ENCODE results near the gene CCDC54. TPM values are rescaled to one million over a fixed set of nuclear protein-coding genes. Genes with fewer than 3 reads are reported as not detected.

Gene CCDC54
- total RNA-seq, 1 experiment from 2014 or later: not detected

GRCh38 chr3:107356706-107357105 lies 20.5 kb upstream of the CCDC54 start:
- no peak overlapping the region for H3K4me3 ChIP-seq (ENCODE audit: low read length)
- no peaks in the 10 kb centered on the region for H3K36me3 ChIP-seq (ENCODE audit: insufficient read depth, low read length)
- H3K9me2 ChIP-seq (replicated peaks; ENCODE audit: insufficient read depth, low read length): no peaks in the 10 kb centered on the region
- no peaks in the 10 kb centered on the region for H3K27me3 ChIP-seq (ENCODE audit: low read length)
- no peaks in the 10 kb centered on the region for H4K20me1 ChIP-seq (ENCODE audit: insufficient read depth, low read depth, low read length)
- no peak overlapping the region for H3K27ac ChIP-seq (ENCODE audit: low read length)
- no peaks in the 10 kb centered on the region for H3K4me1 ChIP-seq (ENCODE audit: low read length)
- no peak for DNase-seq
- no peak overlapping the region for H2AFZ ChIP-seq (ENCODE audit: low read length)
- no peaks in the 10 kb centered on the region for H3K9me3 ChIP-seq (ENCODE audit: low read length)
- H3K79me2 ChIP-seq (ENCODE audit: low read length): no peaks in the 10 kb centered on the region
- no peak overlapping the region for H3K4me2 ChIP-seq (ENCODE audit: low read depth, low read length, poor library complexity, severe bottlenecking)
- no peak overlapping the region for H3K9ac ChIP-seq (ENCODE audit: low read length)

DNA sequence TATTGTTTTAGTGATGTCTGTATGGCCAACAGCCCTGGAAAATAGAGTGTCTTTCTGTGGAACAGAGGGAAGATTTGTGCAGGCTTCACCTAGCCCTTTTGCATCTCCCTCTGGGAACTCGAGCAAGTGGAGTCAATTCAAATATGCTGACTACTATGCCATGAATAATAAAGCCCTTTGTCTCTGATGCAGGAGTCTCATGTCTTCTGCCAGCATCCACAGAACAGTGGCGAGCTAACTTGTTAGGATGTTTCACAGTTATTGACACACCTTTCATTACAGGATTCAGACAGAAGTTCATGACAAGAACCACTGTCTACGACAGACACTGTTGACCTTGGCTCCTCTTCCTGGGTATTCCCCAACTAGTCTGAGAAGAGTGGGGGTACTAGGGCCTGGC lies 15.6 kb upstream of the CCDC54 start:
- Histone ChIP-seq H3K9ac (ENCODE audit: low read length) (no peak overlapping the region), H3K79me2 (ENCODE audit: low read length) (no peaks in the 10 kb centered on the region), H3K9me2 (replicated peaks; ENCODE audit: insufficient read depth, low read length) (no peaks in the 10 kb centered on the region), H3K27ac (ENCODE audit: low read length) (no peak overlapping the region), H3K36me3 (ENCODE audit: insufficient read depth, low read length) (no peaks in the 10 kb centered on the region), H3K27me3 (ENCODE audit: low read length) (no peaks in the 10 kb centered on the region), H2AFZ (ENCODE audit: low read length) (no peak overlapping the region), H3K4me3 (ENCODE audit: low read length) (no peak overlapping the region), H4K20me1 (ENCODE audit: insufficient read depth, low read depth, low read length) (no peaks in the 10 kb centered on the region), H3K4me2 (ENCODE audit: low read depth, low read length, poor library complexity, severe bottlenecking) (no peak overlapping the region), H3K4me1 (ENCODE audit: low read length) (no peaks in the 10 kb centered on the region), H3K9me3 (ENCODE audit: low read length) (no peaks in the 10 kb centered on the region)
- no peak for DNase-seq

GRCh38 chr3:107365051-107365450 lies 12.2 kb upstream of the CCDC54 start:
- Histone ChIP-seq H3K79me2 (ENCODE audit: low read length) (no peaks in the 10 kb centered on the region), H3K27ac (ENCODE audit: low read length) (no peak overlapping the region), H3K9me3 (ENCODE audit: low read length) (no peaks in the 10 kb centered on the region), H3K36me3 (ENCODE audit: insufficient read depth, low read length) (no peaks in the 10 kb centered on the region), H3K9me2 (replicated peaks; ENCODE audit: insufficient read depth, low read length) (no peaks in the 10 kb centered on the region), H3K4me1 (ENCODE audit: low read length) (peaks cover 9% of the 10 kb centered on the region), H2AFZ (ENCODE audit: low read length) (no peak overlapping the region), H3K4me2 (ENCODE audit: low read depth, low read length, poor library complexity, severe bottlenecking) (no peak overlapping the region), H3K27me3 (ENCODE audit: low read length) (no peaks in the 10 kb centered on the region), H3K9ac (ENCODE audit: low read length) (no peak overlapping the region), H3K4me3 (ENCODE audit: low read length) (no peak overlapping the region), H4K20me1 (ENCODE audit: insufficient read depth, low read depth, low read length) (no peaks in the 10 kb centered on the region)
- no peak for DNase-seq

DNA sequence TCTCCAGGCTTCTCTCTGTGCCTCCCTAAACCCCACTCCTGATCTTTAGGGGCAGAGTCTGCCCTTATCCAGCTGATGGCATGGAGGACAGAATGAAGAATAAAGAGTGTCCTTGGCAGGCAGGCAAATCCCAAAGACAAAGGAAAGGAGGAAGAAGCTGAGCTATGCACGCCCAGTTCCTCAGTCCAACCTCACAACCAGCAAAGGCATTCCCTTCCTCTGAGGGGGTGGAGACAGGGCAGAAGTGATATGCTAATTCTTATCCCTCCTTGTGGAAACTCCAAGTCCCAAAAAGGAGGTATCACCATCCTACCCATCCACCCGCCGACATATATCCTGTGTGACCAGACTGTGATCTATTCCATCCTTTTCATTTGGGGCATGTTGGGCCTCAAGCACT lies 10.5 kb upstream of the CCDC54 start:
- Histone ChIP-seq H3K36me3 (ENCODE audit: insufficient read depth, low read length) (no peaks in the 10 kb centered on the region), H3K4me3 (ENCODE audit: low read length) (no peak overlapping the region), H3K4me2 (ENCODE audit: low read depth, low read length, poor library complexity, severe bottlenecking) (no peak overlapping the region), H3K9ac (ENCODE audit: low read length) (no peak overlapping the region), H3K79me2 (ENCODE audit: low read length) (no peaks in the 10 kb centered on the region), H2AFZ (ENCODE audit: low read length) (no peak overlapping the region), H4K20me1 (ENCODE audit: insufficient read depth, low read depth, low read length) (no peaks in the 10 kb centered on the region), H3K27me3 (ENCODE audit: low read length) (no peaks in the 10 kb centered on the region), H3K4me1 (ENCODE audit: low read length) (peaks cover 9% of the 10 kb centered on the region), H3K9me2 (replicated peaks; ENCODE audit: insufficient read depth, low read length) (no peaks in the 10 kb centered on the region), H3K9me3 (ENCODE audit: low read length) (no peaks in the 10 kb centered on the region), H3K27ac (ENCODE audit: low read length) (no peak overlapping the region)
- no peak for DNase-seq

- H2AFZ ChIP-seq (ENCODE audit: low read length): no peak overlapping the region
- H3K4me1 ChIP-seq (ENCODE audit: low read length): peaks cover 9% of the 10 kb centered on the region
- no peak overlapping the region for H3K27ac ChIP-seq (ENCODE audit: low read length)
These were observed 9.9 kb upstream of the CCDC54 start for GRCh38 chr3:107367353-107367752.

DNA sequence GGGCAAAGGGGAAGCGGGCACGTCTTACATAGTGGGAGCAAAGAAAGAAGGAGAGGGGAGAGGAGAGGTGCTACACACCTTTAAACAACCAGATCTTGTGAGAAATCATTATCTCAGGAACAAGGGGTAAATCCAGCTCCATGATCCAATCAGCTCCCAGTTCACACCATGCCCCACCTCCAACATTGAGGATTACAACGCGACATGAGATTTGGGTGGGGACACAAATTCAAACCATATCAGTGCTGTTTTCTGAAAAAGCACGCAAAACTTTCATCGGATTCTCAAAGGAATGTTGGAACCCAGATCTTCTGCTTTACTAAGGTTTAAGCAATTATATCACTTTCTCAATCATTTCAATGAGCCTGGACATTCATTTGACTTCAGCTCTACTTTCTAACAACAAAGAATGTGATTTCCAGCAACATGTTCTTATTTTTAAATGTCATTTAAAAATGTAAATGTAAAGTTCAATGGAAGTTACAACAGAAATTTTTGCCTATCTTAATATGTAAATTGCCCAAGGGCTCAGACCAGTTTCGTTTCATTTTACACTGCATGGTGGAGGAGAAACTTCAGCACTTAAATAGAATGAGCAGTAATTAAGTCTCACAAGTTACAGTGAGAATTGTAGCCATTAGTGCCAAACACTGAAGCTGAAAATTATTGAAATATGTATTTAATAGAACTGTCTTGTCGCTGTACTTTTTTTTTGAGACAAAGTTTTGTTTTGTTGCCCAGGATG lies 8.4 kb upstream of the CCDC54 start:
- no peaks in the 10 kb centered on the region for H3K27me3 ChIP-seq (ENCODE audit: low read length)
- H3K27ac ChIP-seq (ENCODE audit: low read length): no peak overlapping the region
- no peak overlapping the region for H2AFZ ChIP-seq (ENCODE audit: low read length)
- DNase-seq: peak; percentile 51
- no peaks in the 10 kb centered on the region for H3K9me3 ChIP-seq (ENCODE audit: low read length)
- H3K4me1 ChIP-seq (ENCODE audit: low read length): peaks cover 9% of the 10 kb centered on the region
- no peak overlapping the region for H3K4me3 ChIP-seq (ENCODE audit: low read length)
- H3K9ac ChIP-seq (ENCODE audit: low read length): no peak overlapping the region
- no peaks in the 10 kb centered on the region for H3K9me2 ChIP-seq (replicated peaks; ENCODE audit: insufficient read depth, low read length)
- no peaks in the 10 kb centered on the region for H3K79me2 ChIP-seq (ENCODE audit: low read length)
- H3K4me2 ChIP-seq (ENCODE audit: low read depth, low read length, poor library complexity, severe bottlenecking): peak overlapping the region; percentile 35
- no peaks in the 10 kb centered on the region for H3K36me3 ChIP-seq (ENCODE audit: insufficient read depth, low read length)
- H4K20me1 ChIP-seq (ENCODE audit: insufficient read depth, low read depth, low read length): no peaks in the 10 kb centered on the region

More at GRCh38 chr3:107367353-107367752, 9.9 kb upstream of the CCDC54 start:
- DNase-seq: peak; percentile 43
- Histone ChIP-seq H3K9me2 (replicated peaks; ENCODE audit: insufficient read depth, low read length) (no peaks in the 10 kb centered on the region), H3K4me2 (ENCODE audit: low read depth, low read length, poor library complexity, severe bottlenecking) (no peak overlapping the region), H3K9ac (ENCODE audit: low read length) (no peak overlapping the region), H3K79me2 (ENCODE audit: low read length) (no peaks in the 10 kb centered on the region), H4K20me1 (ENCODE audit: insufficient read depth, low read depth, low read length) (no peaks in the 10 kb centered on the region), H3K27me3 (ENCODE audit: low read length) (no peaks in the 10 kb centered on the region), H3K36me3 (ENCODE audit: insufficient read depth, low read length) (no peaks in the 10 kb centered on the region), H3K9me3 (ENCODE audit: low read length) (no peaks in the 10 kb centered on the region), H3K4me3 (ENCODE audit: low read length) (no peak overlapping the region)

- H3K79me2 ChIP-seq (ENCODE audit: low read length): no peaks in the 10 kb centered on the region
- no peaks in the 10 kb centered on the region for H4K20me1 ChIP-seq (ENCODE audit: insufficient read depth, low read depth, low read length)
- DNase-seq: no peak
- H2AFZ ChIP-seq (ENCODE audit: low read length): no peak overlapping the region
- H3K36me3 ChIP-seq (ENCODE audit: insufficient read depth, low read length): no peaks in the 10 kb centered on the region
- peaks cover 9% of the 10 kb centered on the region for H3K4me1 ChIP-seq (ENCODE audit: low read length)
- H3K27me3 ChIP-seq (ENCODE audit: low read length): no peaks in the 10 kb centered on the region
- H3K9me3 ChIP-seq (ENCODE audit: low read length): no peaks in the 10 kb centered on the region
- H3K9me2 ChIP-seq (replicated peaks; ENCODE audit: insufficient read depth, low read length): no peaks in the 10 kb centered on the region
- H3K4me2 ChIP-seq (ENCODE audit: low read depth, low read length, poor library complexity, severe bottlenecking): peak overlapping the region; percentile 35
- no peak overlapping the region for H3K27ac ChIP-seq (ENCODE audit: low read length)
- H3K4me3 ChIP-seq (ENCODE audit: low read length): no peak overlapping the region
- no peak overlapping the region for H3K9ac ChIP-seq (ENCODE audit: low read length)
These were observed 7.4 kb upstream of the CCDC54 start for GRCh38 chr3:107369791-107370190.

DNA sequence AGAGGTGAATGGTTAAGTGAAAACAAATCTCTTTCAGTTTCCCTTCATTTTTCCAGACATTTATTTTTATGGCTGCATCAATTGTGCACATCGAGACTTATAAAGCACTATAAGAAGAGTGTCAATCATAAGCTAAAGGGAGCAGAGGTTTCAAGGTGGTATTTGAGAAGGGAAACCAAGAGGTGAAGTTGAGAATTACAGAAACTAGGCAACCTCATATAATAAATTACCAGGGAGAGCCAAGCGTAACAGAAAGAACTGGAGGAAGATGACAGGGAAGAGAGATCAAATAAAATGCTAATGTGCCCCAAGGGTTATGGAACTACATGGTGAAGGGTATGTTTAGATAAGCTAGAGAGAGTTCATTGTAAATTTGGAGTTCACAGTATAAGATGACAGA lies 6.3 kb upstream of the CCDC54 start:
- no peak overlapping the region for H3K4me3 ChIP-seq (ENCODE audit: low read length)
- DNase-seq: peak; percentile 55
- no peak overlapping the region for H2AFZ ChIP-seq (ENCODE audit: low read length)
- H3K9ac ChIP-seq (ENCODE audit: low read length): no peak overlapping the region
- H3K27me3 ChIP-seq (ENCODE audit: low read length): no peaks in the 10 kb centered on the region
- H3K9me3 ChIP-seq (ENCODE audit: low read length): no peaks in the 10 kb centered on the region
- peaks cover 9% of the 10 kb centered on the region for H3K4me1 ChIP-seq (ENCODE audit: low read length)
- H3K36me3 ChIP-seq (ENCODE audit: insufficient read depth, low read length): no peaks in the 10 kb centered on the region
- H3K9me2 ChIP-seq (replicated peaks; ENCODE audit: insufficient read depth, low read length): no peaks in the 10 kb centered on the region
- H3K27ac ChIP-seq (ENCODE audit: low read length): no peak overlapping the region
- no peaks in the 10 kb centered on the region for H3K79me2 ChIP-seq (ENCODE audit: low read length)
- H4K20me1 ChIP-seq (ENCODE audit: insufficient read depth, low read depth, low read length): no peaks in the 10 kb centered on the region
- H3K4me2 ChIP-seq (ENCODE audit: low read depth, low read length, poor library complexity, severe bottlenecking): no peak overlapping the region

All from Karpas-422 (cell line).